ENCODE results near the gene VIPR1.

Gene VIPR1

GRCh38 chr3:42502429-42503250, at the start of gene VIPR1:
TSS of gene VIPR1 (plus strand) at chr3:42502643. CDS start at chr3:42502736, 93 bp downstream.
- DNase-seq (ENCODE audit: low spot score), result no peak

GRCh38 chr3:42456211-42456610, 46.2 kb upstream of the VIPR1 start:
- DNase-seq (ENCODE audit: low spot score), result no peak

DNA sequence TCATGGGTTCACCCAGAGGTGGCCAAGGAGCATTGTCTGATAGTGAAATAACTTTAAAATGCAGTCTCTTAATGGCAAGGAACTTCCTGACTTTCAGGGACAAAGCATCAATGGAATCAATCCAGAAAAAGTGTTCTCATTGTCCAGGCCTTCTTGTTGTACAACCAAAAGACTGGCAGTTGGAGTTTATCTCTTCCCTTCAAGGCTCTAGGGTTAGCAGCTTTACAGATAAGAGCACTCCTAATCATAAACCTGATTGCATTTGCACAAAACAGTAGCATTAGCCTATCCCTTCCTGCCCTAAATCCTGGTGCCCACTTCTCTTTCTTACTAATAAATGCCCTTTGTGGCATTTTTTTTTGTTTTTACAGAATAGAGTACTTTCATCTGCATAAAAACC, 43.3 kb upstream of the VIPR1 start:
- DNase-seq (ENCODE audit: low spot score), result no peak

GRCh38 chr3:42461762-42462161, 40.7 kb upstream of the VIPR1 start:
- no peak for DNase-seq (ENCODE audit: low spot score)

DNA sequence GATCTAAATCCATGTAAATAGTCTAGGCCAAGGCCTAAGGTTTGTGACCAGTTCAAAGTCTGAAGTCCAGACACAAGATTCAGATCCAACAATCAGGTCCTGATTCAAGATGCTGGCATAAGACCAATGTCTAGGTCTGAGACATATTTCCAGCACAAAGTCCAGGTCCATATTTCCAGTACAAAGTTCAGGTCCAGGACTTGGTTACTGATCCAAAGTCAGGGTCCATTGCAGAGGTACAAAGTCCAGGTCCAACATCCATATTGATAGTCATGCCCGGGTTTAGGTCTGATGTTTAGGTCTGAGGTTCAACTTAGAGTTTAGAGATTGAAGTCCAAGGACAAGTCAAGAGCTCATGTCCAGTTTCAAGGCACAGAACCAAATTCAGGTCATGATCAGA, 39.4 kb upstream of the VIPR1 start:
- no peak for DNase-seq (ENCODE audit: low spot score)

GRCh38 chr3:42468111-42468510, 34.3 kb upstream of the VIPR1 start:
- no peak for DNase-seq (ENCODE audit: low spot score)

GRCh38 chr3:42472555-42472954, 29.9 kb upstream of the VIPR1 start:
- no peak for DNase-seq (ENCODE audit: low spot score)

GRCh38 chr3:42473083-42473932, 29.1 kb upstream of the VIPR1 start:
- DNase-seq (ENCODE audit: low spot score), result no peak

- no peak for DNase-seq (ENCODE audit: low spot score)
These were observed 26.0 kb upstream of the VIPR1 start for GRCh38 chr3:42476225-42477125.

DNA sequence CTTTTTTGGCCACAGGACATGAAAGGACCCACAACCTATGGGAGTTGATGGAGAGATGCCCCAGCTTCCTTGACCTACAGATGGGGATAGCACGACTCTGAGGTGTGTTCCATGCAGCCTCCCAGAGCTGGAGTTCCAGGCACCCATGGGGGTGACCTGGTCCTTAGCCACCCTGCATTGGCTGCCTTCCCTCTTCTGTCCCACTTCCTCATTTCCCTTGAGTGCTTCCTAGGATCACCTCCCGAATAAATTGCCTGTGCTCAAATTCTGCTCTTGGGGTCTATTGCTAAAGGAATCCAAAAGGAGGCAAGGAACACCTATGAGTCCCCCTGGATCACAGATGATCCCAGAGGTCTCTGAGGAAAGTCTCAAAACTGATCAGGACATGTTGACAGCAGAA, 24.7 kb upstream of the VIPR1 start:
- DNase-seq (ENCODE audit: low spot score), result no peak

- DNase-seq (ENCODE audit: low spot score), result no peak
These were observed 23.6 kb upstream of the VIPR1 start for GRCh38 chr3:42478830-42479229.

GRCh38 chr3:42486814-42487565, 15.5 kb upstream of the VIPR1 start:
- DNase-seq (ENCODE audit: low spot score), result no peak

GRCh38 chr3:42488687-42489086, 13.8 kb upstream of the VIPR1 start:
- no peak for DNase-seq (ENCODE audit: low spot score)

GRCh38 chr3:42489116-42489936, 13.1 kb upstream of the VIPR1 start:
- no peak for DNase-seq (ENCODE audit: low spot score)

- DNase-seq (ENCODE audit: low spot score), result no peak
These were observed 12.6 kb upstream of the VIPR1 start for GRCh38 chr3:42489937-42490227.

DNA sequence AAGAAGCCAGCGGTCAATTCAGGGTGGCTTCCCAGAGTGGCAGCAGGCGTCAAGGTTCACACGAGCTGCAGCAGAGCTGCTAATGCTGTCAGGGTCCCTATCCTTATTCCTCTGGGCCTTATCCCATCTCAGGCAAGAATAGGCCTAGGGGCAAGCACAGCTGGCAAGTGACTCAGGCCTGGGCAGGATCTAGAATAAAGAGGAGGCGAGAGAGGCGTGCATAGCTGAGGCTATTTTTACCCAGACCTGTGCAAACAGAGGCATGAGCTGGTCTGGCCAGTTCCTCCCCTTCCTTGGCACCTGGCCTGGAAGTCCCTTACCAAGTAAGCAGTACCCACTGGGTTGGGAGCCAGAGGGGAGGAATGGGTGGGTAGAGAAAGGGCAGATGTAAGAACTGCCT, 12.2 kb upstream of the VIPR1 start:
- no peak for DNase-seq (ENCODE audit: low spot score)

DNA sequence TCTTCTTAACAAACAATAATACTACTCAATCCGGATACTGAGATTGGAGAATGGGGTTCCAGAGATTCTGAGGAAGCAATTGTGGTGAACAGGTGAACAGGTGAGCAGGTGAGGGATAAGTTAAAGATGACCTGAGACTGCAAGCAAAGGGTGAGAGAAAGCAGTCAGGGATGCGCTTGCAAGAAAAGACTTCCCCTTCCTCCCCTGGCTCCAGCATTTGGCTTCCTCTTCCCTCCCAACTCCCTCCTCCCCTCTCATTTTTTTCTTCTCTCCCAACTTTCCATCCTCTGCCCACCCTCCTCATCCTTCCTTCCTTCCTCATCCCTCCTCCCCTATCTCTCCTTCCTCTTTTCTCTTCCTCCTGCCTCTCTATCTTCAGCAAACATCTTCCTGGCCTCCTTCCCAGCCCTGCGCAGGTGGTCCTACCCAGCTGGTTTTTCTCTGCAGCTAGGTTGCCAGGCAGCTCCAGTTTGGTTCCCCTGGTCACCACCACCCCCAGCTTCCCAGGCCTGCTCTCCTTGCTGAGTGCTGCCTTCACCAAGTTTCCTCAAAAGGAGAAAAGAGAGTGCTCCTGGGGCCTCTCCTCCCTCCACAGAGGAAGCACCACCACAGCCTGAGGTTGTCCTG, 10.4 kb upstream of the VIPR1 start:
- DNase-seq (ENCODE audit: low spot score), result no peak

DNA sequence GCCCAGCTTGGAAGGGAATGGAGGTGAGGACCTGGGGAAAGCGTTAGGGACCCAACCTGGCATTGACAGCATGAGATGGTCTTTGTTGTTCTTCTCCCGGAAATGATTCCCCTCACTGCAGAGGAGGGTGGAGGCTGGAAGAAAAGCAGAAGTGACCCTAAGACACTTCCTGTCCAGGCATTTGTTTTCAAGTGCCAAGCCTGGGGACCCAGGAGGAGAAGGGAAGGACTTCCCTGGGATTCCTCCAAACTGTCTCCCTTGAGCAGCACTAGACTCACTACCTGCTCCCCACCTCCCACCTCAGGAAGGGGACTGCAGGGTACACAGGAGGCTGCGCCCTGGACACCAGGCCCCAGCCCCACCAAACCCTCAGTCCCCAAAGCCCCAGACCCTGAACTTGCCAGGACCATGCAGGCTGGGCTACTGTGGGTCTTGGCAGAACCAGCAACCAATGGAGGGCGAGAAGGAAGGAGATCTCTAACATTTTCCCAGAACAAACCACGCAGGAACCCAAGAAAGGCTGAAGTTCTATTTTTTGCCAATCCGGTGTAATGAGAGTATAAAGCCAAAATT, 9.8 kb upstream of the VIPR1 start:
- DNase-seq (ENCODE audit: low spot score), result no peak

- no peak for DNase-seq (ENCODE audit: low spot score)
These were observed 9.2 kb upstream of the VIPR1 start for GRCh38 chr3:42493126-42493797.

GRCh38 chr3:42493798-42494151, 8.7 kb upstream of the VIPR1 start:
- no peak for DNase-seq (ENCODE audit: low spot score)

Data from hematopoietic multipotent progenitor cell treated with erythropoietin and hydrocortisone succinate and interleukin-3 and kit ligand, for 17 days (in vitro differentiated cells).